ENCODE measurements around the gene MED13L.

Gene MED13L

DNA sequence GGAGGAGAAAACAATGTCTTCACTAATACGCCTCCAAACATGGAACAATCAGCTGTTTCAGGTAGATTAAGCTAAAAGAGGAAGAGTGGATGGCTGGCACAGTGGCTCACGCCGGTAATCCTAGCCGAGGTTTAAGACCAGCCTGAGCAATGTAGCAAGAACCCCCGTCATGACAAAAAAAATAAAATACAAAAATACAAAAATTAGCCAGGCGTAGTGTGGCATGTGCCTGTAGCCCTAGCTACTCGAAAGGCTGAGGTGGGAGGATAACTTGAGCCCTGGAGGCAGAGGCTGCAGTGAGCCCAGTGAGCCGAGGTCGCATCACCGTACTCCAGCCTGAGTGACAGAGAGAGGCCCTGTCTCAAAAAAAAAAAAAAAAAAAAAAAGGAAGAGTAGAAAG is 1.2 kb upstream of the MED13L start:
- no peak for DNase-seq

DNA sequence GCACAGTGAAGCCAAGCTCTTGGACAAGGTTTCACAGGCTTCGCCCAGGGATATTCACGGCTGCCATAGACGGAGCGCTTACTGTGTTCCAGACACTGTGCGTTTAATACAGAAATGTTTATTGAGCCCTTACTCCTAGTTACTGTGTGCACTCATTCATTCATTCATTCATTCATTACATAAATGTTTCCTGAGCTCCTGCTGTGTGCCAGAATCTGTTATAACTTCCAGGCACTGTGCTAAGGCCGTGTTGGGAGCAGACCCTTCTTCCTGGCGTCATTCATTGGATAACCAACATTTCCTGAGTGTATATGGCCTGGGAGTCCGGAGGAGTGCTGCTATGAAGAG is 760 bp upstream of the MED13L start:
- no peak for DNase-seq

DNA sequence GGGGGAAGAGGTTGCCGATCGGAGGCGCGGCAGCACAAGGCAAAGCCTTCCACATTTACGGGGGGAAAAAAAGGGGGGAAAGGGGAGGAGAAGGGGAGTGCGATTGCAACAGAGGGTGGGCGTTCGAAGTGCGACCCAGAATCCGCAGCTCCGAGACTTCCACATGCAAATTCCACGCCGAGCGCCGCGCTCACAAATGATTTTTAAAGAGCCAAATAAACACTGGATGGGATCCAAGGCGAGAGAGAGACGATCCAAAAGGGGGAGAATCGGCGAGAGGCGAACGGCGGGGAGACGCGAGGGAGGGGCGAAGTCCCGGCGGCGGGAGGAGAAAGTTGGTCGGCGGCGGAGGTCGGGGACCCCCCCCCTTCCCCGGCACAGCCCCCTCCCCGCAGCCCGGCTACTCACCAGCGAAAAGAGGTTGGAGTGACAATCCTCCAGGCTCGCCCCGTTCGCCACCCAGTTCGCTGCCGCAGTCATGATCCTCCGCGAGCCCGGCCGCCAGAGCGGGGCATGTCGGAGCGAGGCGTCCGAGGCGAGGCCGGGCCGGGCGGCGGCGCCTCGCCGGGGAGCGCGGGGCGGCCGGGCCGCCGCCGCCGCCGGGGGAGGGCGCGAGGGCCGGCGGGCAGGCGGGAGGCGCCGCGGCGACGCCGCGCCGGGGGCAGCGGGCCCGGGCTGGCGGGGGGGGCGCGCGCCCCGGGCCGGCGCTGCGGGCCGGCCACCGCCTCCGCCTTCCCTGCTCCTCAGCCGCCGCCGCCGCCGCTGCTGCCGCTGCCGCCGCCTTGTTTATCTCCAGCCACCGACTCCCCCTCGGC is 634 bp downstream of the MED13L start:
- peak in 47 of 56 donors; percentile 18 to 85 (median 62) for DNase-seq

- no peak for DNase-seq
Measured at GRCh38 chr12:116274551-116275375, 2.7 kb downstream of the MED13L start.

GRCh38 chr12:116273813-116274550 is 3.5 kb downstream of the MED13L start:
- no peak for DNase-seq

GRCh38 chr12:116267948-116268347 is 9.5 kb downstream of the MED13L start:
- DNase-seq, result no peak

- DNase-seq, result no peak
Measured at GRCh38 chr12:116266631-116267349, 10.7 kb downstream of the MED13L start.

- no peak for DNase-seq
Measured at GRCh38 chr12:116266168-116266601, 11.3 kb downstream of the MED13L start.

- DNase-seq, result no peak
Measured at GRCh38 chr12:116265351-116266147, 11.9 kb downstream of the MED13L start.

DNA sequence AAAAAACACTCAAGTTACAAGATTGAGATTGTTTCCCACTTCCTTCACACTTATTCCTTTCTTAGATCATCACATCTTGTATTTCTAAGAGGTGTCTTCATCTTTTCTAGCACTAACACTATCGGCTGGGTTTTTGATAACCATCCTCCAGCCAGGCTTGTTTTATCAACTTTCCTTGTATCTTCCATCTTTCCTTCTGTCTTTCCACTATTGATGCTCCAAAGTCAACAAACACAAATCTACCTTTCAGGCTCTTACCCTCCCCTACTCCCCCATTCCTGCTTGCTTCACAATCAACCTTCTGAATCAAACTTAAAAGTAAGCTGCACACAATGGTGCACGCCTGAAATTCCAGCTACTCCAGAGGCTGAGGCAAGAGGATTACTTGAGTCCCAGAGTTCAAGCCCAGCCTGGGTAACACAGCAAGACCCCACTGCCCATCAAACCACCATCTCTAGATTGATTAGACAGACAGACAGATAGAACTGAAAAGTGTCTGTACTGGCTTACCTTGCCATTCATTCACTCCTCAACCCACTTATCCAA is 12.9 kb downstream of the MED13L start:
- no peak for DNase-seq

GRCh38 chr12:116263844-116264243 is 13.6 kb downstream of the MED13L start:
- no peak for DNase-seq

DNA sequence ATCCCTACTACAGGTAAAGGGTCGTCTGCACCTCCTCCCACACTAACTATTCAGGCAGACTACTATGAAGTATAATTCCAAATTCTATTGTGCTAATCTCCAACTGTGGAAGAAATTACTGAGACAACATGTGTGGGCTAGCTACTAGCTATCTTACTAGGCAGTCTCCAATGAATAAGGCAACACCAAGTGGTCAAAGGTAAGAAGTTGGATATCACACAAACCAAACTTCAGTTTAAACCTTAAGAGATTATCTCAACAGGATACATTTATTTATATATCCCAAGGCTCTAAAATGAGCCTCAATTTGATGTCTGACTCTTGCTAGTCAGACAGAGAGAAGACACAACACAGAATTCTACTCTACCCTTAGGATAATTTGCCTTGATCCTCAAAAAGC is 14.1 kb downstream of the MED13L start:
- DNase-seq, result no peak

DNA sequence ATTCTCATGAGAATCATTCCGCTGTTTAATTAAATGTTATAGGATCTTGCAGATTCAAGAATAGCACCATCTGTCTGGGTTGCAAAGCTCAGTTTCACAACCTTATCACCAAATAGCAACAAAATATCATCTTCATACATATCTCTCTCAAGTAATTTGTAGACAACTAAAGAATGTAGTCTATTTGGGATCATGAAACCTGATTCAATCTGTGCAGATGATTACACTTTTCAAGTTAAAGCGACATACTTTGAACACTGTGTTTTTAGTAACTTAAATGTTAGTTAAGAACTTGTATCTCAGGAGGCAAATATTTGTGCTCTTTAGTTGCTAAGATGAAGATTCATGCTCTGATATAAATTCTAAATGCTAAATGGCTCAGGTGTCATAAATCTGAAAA is 14.8 kb downstream of the MED13L start:
- DNase-seq, result no peak

- no peak for DNase-seq
Measured at GRCh38 chr12:116261525-116262100, 15.9 kb downstream of the MED13L start.

DNA sequence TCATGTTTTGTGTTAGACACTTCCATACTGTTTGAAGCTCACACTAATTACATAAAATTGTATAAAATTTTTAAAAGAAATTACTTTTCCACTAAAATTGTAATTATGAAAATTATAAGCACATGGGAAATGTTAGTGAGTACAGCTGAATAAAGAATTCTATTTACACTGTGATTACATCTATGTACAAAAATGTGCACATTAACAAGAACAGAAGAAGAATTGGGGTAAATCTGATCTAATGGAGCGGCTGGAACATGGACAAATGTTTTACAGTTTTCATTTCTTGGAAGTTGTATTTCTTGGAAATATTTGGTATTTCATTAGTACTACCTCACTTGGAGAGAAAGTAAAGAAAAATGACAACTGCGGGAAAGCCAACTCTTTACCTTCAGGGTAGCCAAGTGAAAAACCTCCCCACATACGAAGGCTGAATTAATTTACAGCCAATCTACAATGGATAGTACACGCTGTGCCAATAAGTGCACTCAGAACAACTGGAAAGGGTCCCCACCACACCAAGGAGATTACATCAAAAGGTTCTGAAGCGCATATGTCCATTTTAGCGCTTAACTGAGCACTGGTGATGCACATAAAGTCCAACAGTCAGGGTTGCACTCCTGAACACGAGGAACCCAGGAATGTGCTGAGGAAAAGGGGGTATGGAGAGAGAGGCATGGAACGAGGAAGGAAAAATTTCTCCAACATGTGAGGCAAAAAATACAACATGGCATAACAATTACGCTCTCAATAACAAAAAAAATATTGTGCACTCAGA is 17.5 kb downstream of the MED13L start:
- DNase-seq, result no peak

- DNase-seq, result no peak
Measured at GRCh38 chr12:116257826-116258225, 19.7 kb downstream of the MED13L start.

GRCh38 chr12:116257215-116257614 is 20.3 kb downstream of the MED13L start:
- DNase-seq, result no peak

- DNase-seq, result no peak
Measured at GRCh38 chr12:116249938-116250337, 27.6 kb downstream of the MED13L start.

DNA sequence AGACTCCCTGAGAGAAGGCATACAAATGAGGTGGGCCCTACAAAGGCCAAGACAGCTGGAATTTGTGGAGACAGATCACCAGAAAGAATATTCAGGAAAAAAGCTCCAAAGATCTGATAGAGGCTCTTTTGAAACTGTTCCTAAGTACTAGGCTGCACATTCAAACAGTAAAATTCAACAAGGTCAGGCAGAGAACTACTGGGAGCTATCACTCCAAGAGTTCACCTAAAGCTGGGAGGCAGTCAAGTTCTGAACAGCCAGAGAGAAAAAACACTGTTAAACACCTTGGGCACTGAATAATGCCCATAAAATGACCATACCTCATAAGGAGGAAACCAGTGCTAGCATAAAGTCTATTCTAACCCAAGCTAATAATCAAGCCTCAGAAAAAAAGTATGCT is 28.6 kb downstream of the MED13L start:
- no peak for DNase-seq
